ENCODE measurements around the gene ARL14EP.

ARL14EP gene

DNA sequence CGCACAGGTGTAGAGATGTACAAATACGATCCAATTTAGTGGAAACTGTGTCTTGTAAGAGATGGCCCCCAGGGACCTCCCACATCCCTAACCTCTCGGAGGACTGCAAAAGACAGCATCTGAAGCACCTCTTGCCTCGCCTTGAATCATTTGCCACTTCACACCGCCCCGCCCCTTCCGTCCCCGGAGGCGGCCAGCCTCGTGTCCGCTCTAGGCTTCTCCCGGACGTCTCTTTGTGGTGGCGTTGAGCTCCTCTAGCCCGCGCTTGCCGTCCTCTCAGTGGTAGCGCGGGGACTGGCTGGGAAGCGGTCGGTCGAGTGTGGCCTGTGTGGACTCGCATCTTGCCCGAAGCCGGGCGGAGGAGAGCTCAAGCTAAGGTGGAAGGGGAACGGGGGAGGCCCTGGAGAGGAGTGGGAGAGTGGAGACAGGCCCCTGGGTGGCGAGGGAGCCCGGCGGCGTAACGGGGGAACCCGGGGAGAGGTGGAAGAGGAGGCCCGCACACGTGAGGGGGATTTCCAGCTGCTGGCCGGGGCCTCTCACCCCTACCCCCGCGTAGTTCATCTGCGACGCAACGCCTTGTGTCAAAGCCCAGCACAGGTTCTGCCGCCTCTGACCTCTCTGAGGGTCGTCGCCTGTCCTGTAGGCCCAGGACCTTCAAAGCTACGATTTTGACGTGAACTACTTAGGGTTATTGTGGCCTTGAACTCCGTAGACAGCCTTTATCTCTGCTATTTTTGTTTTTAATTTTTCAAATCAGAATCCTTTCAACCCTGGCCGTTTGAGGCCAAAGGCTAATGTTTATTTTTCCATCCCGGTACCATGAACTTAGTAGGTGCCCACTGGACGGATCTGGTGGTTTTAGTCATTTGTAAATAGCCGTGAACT, at the start of gene ARL14EP:
Gene ARL14EP, plus strand, starts transcription at position 279 of the 885 bp plus-strand sequence. CDS start 7,845 bp downstream, outside the sequence.
- peak; percentile 72 to 81 (median 78) for DNase-seq

DNA sequence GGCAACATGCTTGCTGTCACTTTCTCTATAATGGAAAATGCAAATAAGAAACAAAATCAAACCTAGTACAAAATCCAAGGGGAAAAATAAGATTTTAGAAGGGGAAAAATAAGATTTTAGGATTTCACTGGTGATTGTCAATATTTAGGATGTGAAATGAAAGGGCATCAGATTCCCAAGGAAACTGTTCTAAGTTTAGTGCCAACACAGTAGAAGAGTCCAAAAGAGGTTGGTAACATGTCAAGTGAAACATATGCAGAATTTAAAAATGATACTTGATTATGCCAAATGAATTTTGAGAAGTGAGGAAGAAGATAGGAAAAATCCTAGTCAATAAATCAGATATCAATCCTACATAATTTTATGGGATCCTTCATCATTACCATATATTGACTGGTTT, 45.7 kb upstream of the ARL14EP start:
- no peak for DNase-seq

DNA sequence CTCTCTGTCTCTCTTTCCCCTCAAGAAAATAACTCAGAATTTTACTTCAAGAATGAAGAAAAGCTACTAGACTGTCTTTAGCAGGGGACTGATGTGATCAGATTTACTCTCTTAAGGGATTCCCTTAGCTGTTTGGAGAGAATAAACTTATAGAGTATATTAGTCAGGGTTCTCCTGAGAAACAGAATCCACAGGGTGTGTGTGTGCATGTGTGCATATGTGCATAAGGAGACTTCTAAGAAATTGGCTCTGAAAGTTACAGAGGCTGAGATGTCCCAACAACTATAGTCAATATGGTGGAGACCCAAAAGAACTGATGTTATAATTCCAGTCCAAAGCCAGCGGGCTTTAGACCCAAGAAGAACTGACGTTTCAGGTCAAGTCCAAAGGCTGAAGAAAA, 43.1 kb upstream of the ARL14EP start:
- no peak for DNase-seq

DNA sequence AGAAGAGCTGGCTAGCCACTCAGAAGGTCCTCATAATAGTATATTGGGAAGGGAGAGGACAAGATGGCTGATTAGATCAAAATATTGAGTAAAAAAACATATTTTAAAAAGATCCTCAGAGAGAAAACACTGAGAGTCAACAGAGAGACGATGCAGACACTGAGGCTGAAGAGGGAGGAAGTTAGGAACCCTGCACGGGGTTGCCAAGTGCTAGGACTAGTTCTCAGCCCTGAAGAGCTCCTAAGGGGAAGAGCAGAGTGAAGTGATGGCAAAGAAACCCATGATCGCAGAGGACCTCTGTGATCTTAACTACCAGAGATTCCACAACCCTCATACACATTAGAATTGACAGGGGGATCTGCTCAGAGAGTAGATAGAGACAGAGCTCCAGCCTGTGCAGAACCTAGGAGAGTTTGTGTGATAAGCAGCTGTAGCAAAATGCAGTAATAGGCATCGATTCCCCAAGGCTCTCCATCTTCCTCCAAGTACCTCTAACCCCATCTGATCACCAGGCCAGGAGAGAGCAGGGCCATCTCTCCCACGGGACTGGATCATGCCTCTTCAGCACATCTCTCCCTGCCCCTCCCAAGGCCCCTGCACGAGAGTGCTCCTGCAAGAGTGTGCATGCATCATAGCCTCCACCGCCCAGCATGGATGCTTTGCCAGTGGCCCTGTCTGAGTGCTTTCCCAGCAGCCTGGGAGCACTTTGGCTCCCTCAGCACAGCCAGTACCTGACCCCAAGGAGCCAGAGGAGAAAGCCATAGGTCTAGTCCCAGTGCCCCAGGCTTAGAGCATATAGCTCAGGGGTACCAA, 41.2 kb upstream of the ARL14EP start:
- no peak for DNase-seq

DNA sequence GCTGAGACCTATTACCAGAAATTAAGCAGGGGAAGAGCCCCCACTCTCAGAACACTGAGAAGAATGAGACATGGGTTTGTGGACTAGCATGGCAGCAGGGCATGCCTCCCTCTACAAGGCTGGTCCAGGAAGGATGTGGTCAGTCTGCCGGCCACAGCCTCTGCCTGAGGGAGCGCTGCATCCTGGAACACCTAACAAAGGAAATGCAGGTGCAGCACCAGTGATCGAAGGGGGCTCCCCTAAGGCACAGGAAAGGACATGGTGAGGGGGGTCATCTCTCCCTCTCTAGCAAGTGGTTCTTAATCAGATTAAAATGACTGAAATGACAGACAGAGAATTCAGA, 40.6 kb upstream of the ARL14EP start:
- no peak for DNase-seq

DNA sequence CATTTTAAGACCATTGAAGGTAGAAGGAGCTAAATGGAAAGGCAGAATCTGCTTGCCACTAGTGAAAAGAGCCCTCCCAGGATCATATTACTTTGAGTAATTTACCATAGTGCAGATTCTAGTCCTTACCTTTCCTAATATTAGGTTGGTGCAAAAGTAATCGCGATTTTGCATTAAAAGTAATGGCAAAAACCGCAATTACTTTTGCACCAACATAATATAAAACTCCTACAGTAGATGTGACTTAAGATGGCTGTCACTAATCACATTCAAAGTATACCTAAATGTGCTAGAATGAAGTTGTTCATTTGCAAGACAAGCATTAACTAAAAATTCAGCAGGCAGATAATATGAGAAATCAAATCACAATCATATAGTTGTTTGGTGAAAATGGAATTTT, 38.1 kb upstream of the ARL14EP start:
- DNase-seq, result no peak

DNA sequence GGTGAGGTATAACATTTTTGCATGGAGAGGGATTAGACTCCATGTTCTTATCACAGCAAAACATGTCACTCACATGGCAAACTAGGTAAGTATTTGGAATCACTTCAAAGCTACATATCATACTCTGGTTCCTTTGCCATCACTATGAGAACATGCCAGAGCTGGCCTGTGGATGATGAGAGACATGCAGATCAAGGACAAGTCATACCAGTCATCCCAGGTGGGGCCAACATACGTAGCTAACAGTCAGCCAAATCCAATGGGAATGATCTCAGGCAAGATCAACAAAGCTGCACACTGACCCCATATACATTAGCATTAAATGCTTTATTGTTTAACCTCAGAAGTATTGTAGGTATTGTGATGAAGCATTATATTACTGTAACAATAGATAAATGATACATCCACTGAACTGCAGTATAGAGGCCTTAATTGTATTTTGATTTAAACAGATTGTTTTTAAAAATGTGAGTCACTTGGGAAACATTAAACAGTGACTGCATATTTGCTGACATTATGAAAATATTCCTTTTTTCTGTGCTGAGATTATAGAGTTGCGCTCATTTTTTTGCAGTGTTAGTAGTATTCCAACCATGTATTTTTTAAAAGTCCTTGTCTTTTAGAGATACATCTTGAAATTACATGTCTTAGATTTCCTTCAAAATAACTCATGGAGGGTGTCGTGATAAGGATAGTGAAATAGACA, 37.3 kb upstream of the ARL14EP start:
- DNase-seq, result no peak

DNA sequence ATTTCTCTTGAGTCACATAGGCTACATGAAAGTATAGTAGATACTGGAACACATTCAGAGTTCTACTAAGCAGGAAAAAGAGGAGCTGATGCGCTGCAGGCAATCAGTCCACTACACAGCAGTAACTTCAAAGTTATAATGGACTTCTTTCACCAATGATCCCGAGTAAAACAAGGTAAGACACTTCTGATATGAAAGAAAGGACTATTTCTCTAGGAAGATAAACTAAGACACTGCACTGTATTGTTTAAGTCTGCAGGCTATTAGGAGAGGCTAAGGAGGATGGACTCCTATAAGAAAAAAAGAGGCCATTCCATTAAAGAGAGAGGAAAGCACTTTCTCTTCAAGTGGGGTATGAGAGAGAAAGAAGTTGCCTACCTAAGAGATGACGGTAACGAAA, 31.6 kb upstream of the ARL14EP start:
- DNase-seq, result no peak

DNA sequence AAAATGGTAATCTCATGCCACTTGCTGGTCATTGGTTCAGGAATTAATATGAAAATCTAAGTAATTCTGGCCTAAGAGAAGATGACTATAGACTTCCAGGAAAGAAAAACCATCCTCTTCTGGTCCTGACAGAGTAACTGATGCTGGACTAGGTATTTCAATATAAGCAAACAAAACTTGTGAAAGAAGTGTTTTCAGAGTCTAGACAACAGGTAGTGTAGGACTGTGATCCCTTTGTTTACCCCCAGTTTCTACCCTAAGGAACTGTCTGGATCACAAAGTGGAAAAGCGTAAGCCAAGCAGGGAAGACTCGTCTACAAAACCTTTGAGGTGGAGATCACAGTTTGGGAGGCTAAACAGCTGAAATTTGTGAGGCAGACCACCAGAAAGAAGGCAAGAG, 30.4 kb upstream of the ARL14EP start:
- no peak for DNase-seq

DNA sequence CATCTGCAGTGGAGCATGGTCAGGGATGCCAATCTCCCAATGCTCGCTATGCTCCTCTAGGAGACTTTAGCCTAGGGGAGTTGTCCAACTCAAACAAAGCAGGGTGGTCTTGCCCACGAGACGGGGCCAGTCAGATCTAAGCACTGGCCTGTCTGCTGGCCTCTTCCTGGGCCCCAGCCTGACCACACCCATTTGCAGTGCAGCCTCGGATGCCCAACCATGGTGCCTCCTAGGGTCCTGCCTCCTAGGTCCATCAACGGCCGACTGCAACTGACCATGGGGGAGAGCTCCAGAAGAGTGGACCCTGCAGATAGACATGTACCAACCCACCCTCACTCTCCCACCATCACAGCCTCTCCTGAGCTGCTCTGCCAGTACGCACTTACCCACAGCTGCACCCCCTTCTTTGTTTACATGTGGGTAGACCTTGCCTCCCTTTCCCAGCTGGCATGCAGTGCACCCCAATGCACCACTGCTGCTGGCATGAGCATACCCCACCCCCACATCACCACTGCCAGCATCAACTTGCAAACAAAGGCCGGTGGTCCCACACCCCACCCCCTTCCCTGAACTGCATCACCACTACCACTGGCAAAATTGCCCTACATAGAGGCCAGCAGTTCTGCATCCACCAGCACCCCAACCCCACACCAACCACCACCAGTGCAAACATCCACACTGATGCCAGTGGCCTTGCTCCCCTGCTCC, 27.6 kb upstream of the ARL14EP start:
- no peak for DNase-seq

DNA sequence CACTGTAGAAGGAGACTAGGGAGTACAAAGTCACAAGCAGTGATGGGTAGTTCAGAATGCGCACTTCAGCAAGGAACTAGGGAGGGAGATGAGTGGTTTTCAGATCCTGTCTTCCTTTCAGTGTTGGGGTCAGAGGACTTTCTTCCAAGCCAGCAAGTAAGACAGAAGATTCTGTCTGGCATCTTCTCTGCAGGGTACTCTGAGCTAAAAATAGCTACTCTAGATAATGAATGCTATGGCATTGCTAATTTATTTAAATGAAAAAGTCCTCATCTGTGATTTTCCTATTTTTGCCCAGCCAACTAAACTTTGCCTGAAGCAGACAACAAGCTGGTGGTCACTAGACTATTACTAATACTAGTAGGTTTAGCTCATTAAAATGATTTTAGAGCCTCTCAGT, 18.3 kb upstream of the ARL14EP start:
- no peak for DNase-seq

DNA sequence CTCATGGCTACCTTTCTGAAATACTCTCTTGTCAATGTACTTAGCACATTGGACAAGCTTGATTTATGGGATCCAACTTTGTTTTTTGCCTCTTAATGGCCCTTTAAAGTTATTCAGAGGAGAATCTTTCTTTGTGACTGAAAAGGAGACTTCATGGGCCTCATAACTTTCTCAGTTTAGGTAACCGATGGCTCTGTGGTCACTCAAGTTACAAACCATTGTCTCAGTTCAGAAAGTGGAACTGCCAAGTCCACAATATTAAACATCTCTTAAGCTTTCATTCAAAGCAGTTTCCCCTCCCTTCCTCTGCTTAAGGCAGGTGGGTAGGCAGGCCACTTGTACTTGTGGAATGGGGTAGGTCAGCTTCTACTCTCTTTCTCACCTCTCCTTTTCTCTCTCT, 12.3 kb upstream of the ARL14EP start:
- no peak for DNase-seq

DNA sequence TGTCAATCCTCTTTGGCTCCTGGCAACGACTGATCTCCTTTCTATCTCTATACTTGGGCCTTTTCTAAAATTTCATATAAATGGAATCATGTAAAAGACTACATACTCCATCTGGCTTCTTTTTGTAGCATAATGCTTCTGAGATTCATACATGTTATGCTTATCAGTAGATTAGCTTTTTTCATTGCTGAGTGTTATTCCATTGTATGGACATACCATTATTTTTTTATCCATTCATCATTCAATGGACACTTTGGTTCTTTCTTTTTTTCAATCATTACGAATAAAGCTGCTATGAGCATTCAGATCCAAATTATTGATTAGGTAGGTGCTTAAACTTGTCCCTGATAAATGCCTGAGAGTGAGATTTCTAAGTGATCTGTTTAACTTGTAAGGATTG, 11.7 kb upstream of the ARL14EP start:
- DNase-seq, result no peak

DNA sequence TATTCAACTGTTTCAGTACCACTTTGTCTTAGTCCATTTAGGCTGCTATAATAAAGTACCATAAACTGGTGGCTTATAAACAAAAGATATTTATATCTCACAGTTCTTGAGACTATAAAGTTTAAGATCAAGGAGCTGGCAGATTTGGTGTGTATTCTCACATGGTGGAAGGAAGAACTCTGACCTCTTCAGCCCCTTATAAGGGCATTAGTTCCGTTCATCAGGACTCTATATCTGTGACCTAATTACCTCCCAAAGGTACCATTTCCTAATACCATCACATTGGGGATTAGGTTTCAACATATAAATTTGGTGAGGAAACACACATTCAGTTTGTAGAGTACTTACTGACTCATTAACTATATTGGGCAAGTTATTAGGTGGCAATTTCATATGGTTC, 10.7 kb upstream of the ARL14EP start:
- no peak for DNase-seq

DNA sequence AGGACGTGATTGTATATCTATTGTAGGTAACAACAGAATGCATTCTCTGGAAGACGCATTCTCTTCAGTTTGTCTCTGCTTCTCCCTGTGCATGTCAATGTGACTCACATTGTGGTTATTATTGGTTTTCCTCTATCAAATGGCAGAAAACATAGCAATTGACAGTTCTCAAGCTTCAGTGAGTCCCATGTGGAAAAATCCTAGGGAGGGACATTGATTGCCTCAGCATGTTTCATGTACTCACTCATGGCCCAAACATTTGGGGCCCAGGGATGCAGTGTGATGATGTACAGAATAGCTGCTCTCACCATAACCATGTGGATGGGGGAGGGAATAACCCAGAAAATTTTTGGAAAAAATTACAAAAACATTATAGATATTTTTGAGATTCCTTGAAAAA, 9.3 kb upstream of the ARL14EP start:
- DNase-seq, result no peak

DNA sequence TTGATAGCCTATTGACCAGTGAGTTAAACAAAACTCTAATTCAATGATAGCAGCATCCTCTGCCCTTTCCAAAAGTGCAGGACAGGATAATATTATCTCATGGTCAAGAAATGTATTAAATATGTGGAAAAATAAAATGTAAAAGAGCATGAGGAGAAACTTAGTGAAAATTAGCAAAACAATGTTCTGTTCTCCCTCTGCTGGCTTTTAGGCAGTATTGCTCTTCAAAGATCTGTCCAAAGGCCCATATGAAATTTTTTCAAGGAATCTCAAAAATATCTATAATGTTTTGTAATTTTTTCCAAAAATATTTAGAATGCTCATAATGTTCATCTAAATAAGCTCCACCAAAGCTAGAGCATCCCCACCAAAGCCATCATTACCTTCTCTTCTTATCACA, 8.3 kb upstream of the ARL14EP start:
- no peak for DNase-seq

DNA sequence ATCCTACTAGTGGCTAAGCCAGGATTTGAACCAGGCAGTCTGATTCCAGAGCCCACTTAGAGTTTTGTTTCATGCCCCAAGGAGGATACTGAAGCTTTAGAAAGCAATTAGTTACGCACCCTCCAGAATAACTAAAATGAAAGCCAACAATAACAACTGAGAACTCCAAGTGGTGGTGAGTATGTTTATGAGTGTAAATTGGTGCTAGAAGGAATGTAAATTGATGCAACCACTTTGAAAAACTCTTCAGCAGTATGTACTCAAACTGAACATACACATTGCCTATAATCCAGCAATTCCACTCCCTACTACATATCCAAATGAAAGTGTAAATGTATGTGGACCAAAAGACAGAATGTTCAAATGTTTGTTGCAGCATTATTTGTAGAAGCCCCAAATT, 6.7 kb upstream of the ARL14EP start:
- DNase-seq, result no peak

DNA sequence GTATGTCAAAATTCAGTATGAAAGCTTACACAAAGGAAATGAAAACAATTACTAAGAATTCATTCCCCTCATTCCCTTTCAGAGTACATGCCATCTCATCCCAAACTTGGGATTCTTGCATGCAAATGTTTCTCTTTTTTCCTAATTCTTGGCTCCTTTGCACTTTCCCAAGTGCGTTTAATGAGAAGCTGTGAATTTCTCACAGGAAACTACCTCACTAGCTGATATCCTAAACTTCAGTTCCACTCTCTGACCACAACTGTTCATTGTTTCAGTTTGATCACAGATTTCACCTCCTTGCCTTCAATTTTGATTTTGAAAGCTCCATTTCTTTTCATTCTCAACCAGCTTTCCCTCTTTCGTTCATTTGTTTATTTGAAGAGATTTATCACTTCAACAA, 5.9 kb upstream of the ARL14EP start:
- DNase-seq, result no peak

DNA sequence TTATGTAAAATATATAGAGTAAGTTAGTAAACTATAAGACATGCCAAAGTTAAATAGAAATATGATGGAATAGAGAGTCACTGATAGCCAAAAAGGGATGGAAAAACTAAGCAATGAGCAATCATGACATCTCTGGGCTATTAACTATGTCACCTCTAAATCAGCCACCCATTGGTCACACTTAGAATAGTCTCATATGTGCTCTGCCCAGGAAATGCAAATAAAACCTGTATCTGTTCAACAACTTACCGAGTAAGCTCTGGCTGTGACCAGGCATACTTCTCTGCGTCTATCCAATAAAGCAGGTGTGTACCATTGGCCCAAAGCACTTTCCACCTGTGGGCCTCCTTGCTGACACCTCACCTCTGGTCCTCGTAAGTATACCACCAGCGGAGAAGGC, 1.6 kb upstream of the ARL14EP start:
- DNase-seq, result no peak

DNA sequence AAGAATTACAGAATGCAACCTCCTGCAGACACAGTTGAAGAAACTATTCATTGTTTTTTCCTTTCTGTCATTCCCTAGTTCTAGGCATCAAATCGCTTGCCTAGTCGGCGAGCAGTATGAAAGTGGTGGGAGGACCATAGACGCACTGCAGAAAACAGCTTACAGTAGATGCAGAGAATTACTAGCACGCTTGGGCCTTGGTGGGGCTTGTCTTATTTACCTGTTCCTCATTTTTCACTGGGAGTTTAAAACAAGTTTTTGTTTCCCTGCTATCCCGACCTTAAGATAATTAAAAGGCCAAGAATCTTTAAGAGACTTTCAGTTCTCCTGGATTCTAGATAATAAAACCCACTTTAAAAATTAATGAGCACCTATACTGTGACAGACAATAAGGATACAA, 713 bp upstream of the ARL14EP start:
- no peak for DNase-seq

DNA sequence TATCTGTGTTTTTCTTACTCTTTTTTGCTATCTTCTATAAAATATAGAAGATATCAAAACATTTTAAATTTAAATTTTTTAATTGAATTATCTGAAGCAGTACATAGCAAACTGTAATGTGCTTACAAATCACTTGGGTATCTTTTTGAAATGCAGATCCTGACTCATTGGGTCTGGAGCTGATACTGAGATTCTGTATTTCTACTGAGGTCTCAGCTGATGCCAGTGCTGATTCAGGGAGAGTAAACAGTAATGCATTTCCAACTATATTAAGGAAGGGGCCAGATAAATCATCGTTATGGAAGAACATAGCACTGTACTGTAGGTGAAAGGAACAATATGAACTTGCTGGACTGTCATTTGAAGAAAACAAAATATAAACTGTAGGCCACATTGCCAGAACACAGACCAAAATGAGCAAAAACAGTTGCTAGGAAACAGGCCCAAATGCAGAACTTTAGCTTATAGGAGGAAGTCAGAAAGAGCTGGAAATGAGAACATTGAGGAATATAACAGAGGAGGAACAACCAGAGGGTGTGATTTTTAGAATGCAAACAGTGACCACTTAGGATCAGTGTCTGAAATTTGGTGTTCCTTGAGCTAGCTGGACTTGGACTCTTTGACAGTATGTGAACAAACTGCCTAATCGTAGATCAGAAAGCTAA, 3.3 kb downstream of the ARL14EP start:
- no peak for DNase-seq

DNA sequence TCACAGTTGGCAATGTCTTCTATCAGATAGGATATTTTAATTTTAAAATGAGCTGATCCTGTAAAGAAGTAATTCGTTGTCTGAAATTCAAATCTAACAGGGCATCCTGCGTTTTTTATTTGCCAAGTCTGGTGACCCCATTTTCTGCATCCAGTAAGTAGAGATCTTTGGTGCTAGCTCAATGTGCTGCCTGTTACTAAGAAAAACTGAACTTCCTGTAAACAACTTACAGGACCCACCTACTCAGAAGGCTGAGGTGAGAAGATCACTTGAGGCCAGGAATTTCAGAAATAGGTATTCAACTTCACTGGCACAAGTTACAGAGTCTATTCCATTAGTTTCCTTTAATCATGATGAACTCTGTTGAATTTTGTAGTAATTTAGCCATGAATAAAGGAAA, 4.0 kb downstream of the ARL14EP start:
- DNase-seq, result no peak

DNA sequence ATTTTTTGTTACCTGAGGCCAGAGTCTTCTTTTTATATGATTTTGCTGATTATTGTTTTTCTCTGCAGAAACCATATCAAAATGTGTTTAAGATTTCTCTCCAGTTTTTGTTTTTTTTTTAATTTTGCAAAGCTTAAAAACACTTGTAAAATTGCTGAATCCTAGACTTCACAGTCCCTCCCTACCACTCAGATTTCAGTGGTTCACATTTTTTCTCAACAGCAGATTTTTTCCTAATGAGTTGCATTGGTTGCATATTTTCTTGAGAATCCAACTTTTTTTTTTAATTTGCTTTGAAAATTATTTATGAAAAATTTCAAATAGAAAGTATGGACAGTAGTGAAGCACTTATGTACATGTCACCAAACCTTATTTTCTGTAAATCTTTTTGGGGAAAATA, 5.8 kb downstream of the ARL14EP start:
- no peak for DNase-seq

Data from activated CD4-positive, CD25-positive, alpha-beta regulatory T cell (primary cell).